Uterus (tissue), 2 donors: ENCODE measurements around the gene TMPRSS6.

ENCODE experiments used
- CTCF ChIP-seq, 4 experiments: fragments of 200-600 bp in 2 of 4; fragments of 450-650 bp in 2 of 4; sonication (generic) in 2 of 4; IDR thresholded peaks; one replicate each; pipeline ENCODE4 v1.5.1; 2016 to 2019; ENCODE audit warnings: antibody characterized with exemption in 4 of 4, mild to moderate bottlenecking in 2 of 4, moderate library complexity in 1 of 4
- POLR2A ChIP-seq, 2 donors: fragments of 450-650 bp; IDR thresholded peaks; one replicate each; pipeline ENCODE4 v1.6.1; 2016; ENCODE audit warnings: antibody characterized with exemption in 2 of 2, mild to moderate bottlenecking in 1 of 2, moderate library complexity in 1 of 2

DNA sequence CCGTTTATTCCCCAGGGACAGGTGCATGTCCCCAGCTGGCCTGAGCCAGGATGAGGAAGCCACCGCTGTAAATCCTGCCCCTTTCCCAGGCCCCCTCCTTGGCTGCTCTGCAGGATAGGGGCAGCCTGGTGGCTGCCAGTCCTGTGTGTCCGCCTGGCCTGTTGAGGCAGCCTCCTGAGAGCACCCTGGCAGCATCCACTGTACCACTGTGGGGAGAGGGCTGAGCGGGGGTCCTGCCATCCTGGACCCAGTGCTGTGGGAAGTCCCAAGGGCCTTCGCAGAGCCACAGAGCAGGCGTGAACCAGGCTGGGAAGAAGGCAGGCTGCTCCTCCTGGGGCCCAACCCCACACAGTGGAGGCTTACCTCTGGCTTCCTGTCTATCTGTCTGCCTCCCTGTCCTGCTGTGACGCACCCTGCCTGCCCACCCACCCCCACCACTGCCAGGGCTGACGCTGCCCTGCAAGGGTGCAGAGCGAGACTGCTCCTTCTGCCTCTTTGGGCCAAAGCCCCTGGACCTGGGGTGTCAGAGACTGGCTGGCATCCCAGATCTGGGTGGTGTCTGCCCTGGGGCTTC is 49.5 kb downstream of the TMPRSS6 start:
- TF ChIP-seq CTCF (IDR thresholded peaks at IDR 0.05) (no peak), POLR2A (IDR thresholded peaks at IDR 0.05) (no peak)
